PC-9 (cell line): Measurements from ENCODE around the gene MAP3K4. TPM values are rescaled to one million over a fixed set of nuclear protein-coding genes. Genes with fewer than 3 reads are reported as not detected.

ENCODE experiments used
- BruUV-seq: library from RNA; stranded (reverse); fragments of 400-500 nt; replicated peaks from 2 replicates; lab custom pipeline; 2021; lab: Mats Ljungman, UMichigan
- CTCF ChIA-PET: fragments of 300-600 bp; sonication (Branson Sonifier 250); formaldehyde crosslinking; loops from one replicate; lab custom pipeline; 2022; ENCODE audit warnings: antibody characterized with exemption; lab: Charles Lee
- POLR2A ChIA-PET: fragments of 300-600 bp; sonication (Branson Sonifier 250); formaldehyde crosslinking; loops from one replicate; lab custom pipeline; 2022; ENCODE audit warnings: antibody characterized with exemption; ENCODE audit not compliant: unreplicated experiment; lab: Charles Lee
- DNase-seq, 2 experiments: peaks; one replicate each; pipeline versions ENCODE4 v3.0.0 to v3.0.0-alpha.2; 2015 to 2022; ENCODE audit warnings: mixed read lengths in 1 of 2
- H2AFZ ChIP-seq: fragments of 200-600 bp; sonication (generic); 2 replicates; pipeline ENCODE4 v1.8.1; 2017; ENCODE audit warnings: antibody characterized with exemption
- H3F3A ChIP-seq: fragments of 200-600 bp; sonication (generic); 2 replicates; pipeline ENCODE4 v1.8.1; 2017; ENCODE audit warnings: antibody characterized with exemption, mild to moderate bottlenecking, low read depth; ENCODE audit not compliant: insufficient read depth
- H3K27ac ChIP-seq: fragments of 200-600 bp; sonication (generic); 2 replicates; pipeline ENCODE4 v1.6.1; 2016; ENCODE audit warnings: mixed run types
- H3K27me3 ChIP-seq: fragments of 200-600 bp; sonication (generic); 2 replicates; pipeline ENCODE4 v1.6.1; 2016; ENCODE audit warnings: low read depth, mixed run types; ENCODE audit not compliant: insufficient read depth
- H3K36me3 ChIP-seq: fragments of 200-600 bp; sonication (generic); 2 replicates; pipeline ENCODE4 v1.6.1; 2016; ENCODE audit warnings: low read depth, mixed run types
- H3K4me1 ChIP-seq: fragments of 200-600 bp; sonication (generic); replicated peaks from 2 replicates; pipeline ENCODE4 v1.6.1; 2016; ENCODE audit warnings: mixed run types; ENCODE audit not compliant: insufficient read depth
- H3K4me2 ChIP-seq: fragments of 200-600 bp; sonication (generic); 2 replicates; pipeline ENCODE4 v1.6.1; 2017; ENCODE audit warnings: mixed run types
- H3K4me3 ChIP-seq: fragments of 200-600 bp; sonication (generic); 2 replicates; pipeline ENCODE4 v1.6.1; 2016; ENCODE audit warnings: mixed run types
- H3K79me2 ChIP-seq: fragments of 200-600 bp; sonication (generic); 2 replicates; pipeline ENCODE4 v1.6.1; 2017; ENCODE audit warnings: low read depth, mixed run types
- H3K9me2 ChIP-seq: fragments of 200-600 bp; sonication (generic); 2 replicates; pipeline ENCODE4 v1.8.1; 2017; ENCODE audit warnings: mild to moderate bottlenecking; ENCODE audit not compliant: insufficient read depth
- H3K9me3 ChIP-seq: fragments of 200-600 bp; sonication (generic); 2 replicates; pipeline ENCODE4 v1.8.1; 2016; ENCODE audit warnings: low read depth; ENCODE audit not compliant: insufficient read depth
- H4K20me1 ChIP-seq: fragments of 200-600 bp; sonication (generic); 2 replicates; pipeline ENCODE4 v1.8.1; 2017; ENCODE audit not compliant: insufficient read depth
- EZH2 ChIP-seq: fragments of 200-600 bp; sonication (generic); IDR thresholded peaks from 2 replicates; pipeline ENCODE4 v1.8.0; 2017; ENCODE audit warnings: antibody characterized with exemption, low read depth
- intact Hi-C: fragments of 100-400 bp; cut with micrococcal nuclease; formaldehyde crosslinking; loops from one replicate; pipeline ENCODE4 v1.10.0; 2022; ENCODE audit not compliant: unreplicated experiment
- total RNA-seq: library from RNA; stranded (reverse); gene quantifications from 2 replicates; pipeline ENCODE4 v1.2.3, GENCODE V29; 2021
- TF ChIP-seq, protein P1 (sequence below): fragments of 200-600 bp; sonication (generic); conservative IDR thresholded peaks from 2 replicates; pipeline ENCODE4 v1.6.1; 2017; ENCODE audit warnings: mixed run types, antibody characterized with exemption, mild to moderate bottlenecking, moderate library complexity

The MAP3K4 gene
- total RNA-seq, 1 experiment from 2014 or later, result 13.0 TPM

GRCh38 chr6:161166176-161166575 lies 174.6 kb downstream of the MAP3K4 start:
- no peak overlapping the region for H3K27ac ChIP-seq
- no peaks in the 10 kb centered on the region for H3K36me3 ChIP-seq
- H3K9me2 ChIP-seq, result no peaks in the 10 kb centered on the region
- intact Hi-C loops, result no loop called here
- no TSS peak for BruUV-seq
- H3F3A ChIP-seq, result no peaks in the 10 kb centered on the region
- ChIA-PET POLR2A (no interaction called here), CTCF (no interaction called here)
- TF ChIP-seq, protein P1, sequence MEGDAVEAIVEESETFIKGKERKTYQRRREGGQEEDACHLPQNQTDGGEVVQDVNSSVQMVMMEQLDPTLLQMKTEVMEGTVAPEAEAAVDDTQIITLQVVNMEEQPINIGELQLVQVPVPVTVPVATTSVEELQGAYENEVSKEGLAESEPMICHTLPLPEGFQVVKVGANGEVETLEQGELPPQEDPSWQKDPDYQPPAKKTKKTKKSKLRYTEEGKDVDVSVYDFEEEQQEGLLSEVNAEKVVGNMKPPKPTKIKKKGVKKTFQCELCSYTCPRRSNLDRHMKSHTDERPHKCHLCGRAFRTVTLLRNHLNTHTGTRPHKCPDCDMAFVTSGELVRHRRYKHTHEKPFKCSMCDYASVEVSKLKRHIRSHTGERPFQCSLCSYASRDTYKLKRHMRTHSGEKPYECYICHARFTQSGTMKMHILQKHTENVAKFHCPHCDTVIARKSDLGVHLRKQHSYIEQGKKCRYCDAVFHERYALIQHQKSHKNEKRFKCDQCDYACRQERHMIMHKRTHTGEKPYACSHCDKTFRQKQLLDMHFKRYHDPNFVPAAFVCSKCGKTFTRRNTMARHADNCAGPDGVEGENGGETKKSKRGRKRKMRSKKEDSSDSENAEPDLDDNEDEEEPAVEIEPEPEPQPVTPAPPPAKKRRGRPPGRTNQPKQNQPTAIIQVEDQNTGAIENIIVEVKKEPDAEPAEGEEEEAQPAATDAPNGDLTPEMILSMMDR, result no peak
- no peak for TF ChIP-seq EZH2
- no peaks in the 10 kb centered on the region for H4K20me1 ChIP-seq
- DNase-seq, result no peak
- H3K9me3 ChIP-seq, result no peaks in the 10 kb centered on the region
- H2AFZ ChIP-seq, result no peak overlapping the region
- H3K4me3 ChIP-seq, result no peak overlapping the region
- no peak overlapping the region for H3K4me2 ChIP-seq
- no peaks in the 10 kb centered on the region for H3K4me1 ChIP-seq
- no peaks in the 10 kb centered on the region for H3K79me2 ChIP-seq
- peaks cover 88% of the 10 kb centered on the region for H3K27me3 ChIP-seq

- H3K9me2 ChIP-seq, result no peaks in the 10 kb centered on the region
- H3K79me2 ChIP-seq, result no peaks in the 10 kb centered on the region
- no peak for DNase-seq
- H3K27ac ChIP-seq, result no peak overlapping the region
- H3K4me2 ChIP-seq, result no peak overlapping the region
- no peaks in the 10 kb centered on the region for H3K4me1 ChIP-seq
- no peaks in the 10 kb centered on the region for H4K20me1 ChIP-seq
- no peaks in the 10 kb centered on the region for H3K9me3 ChIP-seq
- no peaks in the 10 kb centered on the region for H3F3A ChIP-seq
- TF ChIP-seq EZH2, result no peak
- TF ChIP-seq, protein P1, result no peak
- intact Hi-C loops, result no loop called here
- H3K4me3 ChIP-seq, result no peak overlapping the region
- no TSS peak for BruUV-seq
- H3K36me3 ChIP-seq, result no peaks in the 10 kb centered on the region
- POLR2A ChIA-PET, result no interaction called here
- CTCF ChIA-PET, result no interaction called here
- H3K27me3 ChIP-seq, result peaks cover 83% of the 10 kb centered on the region
- H2AFZ ChIP-seq, result no peak overlapping the region
These were observed 175.1 kb downstream of the MAP3K4 start for GRCh38 chr6:161166677-161167076.
